Hematopoietic multipotent progenitor cell treated with erythropoietin and hydrocortisone succinate and interleukin-3 and kit ligand, for 15 days (in vitro differentiated cells): ENCODE results near the gene IGSF9.

Experiments
- DNase-seq: peaks from one replicate; pipeline ENCODE4 v3.0.0-alpha.2; 2015; ENCODE audit warnings: low spot score

IGSF9 gene

GRCh38 chr1:159944623-159945455 is 574 bp downstream of the IGSF9 start:
- DNase-seq: no peak

GRCh38 chr1:159943908-159944622 is 1.3 kb downstream of the IGSF9 start:
- DNase-seq: no peak

GRCh38 chr1:159943278-159943640 is 2.2 kb downstream of the IGSF9 start:
- no peak for DNase-seq

- DNase-seq: no peak
Measured at GRCh38 chr1:159942632-159943277, 2.7 kb downstream of the IGSF9 start.

GRCh38 chr1:159941591-159942560 is 3.5 kb downstream of the IGSF9 start:
- DNase-seq: no peak

GRCh38 chr1:159941141-159941540 is 4.3 kb downstream of the IGSF9 start:
- DNase-seq: no peak

- DNase-seq: no peak
Measured at GRCh38 chr1:159940006-159940620, 5.3 kb downstream of the IGSF9 start.

GRCh38 chr1:159939678-159940002 is 5.8 kb downstream of the IGSF9 start:
- DNase-seq: no peak

GRCh38 chr1:159938905-159939677 is 6.3 kb downstream of the IGSF9 start:
- no peak for DNase-seq

- DNase-seq: no peak
Measured at GRCh38 chr1:159938211-159938852, 7.1 kb downstream of the IGSF9 start.

GRCh38 chr1:159937054-159937750 is 8.2 kb downstream of the IGSF9 start:
- no peak for DNase-seq

- peak; percentile 79 for DNase-seq
Measured at GRCh38 chr1:159936273-159936904, 9.0 kb downstream of the IGSF9 start.

GRCh38 chr1:159935719-159936272 is 9.6 kb downstream of the IGSF9 start:
- no peak for DNase-seq

GRCh38 chr1:159935305-159935704 is 10.1 kb downstream of the IGSF9 start:
- no peak for DNase-seq

GRCh38 chr1:159934136-159935039 is 11.0 kb downstream of the IGSF9 start:
- no peak for DNase-seq

GRCh38 chr1:159933347-159933746 is 12.1 kb downstream of the IGSF9 start:
- no peak for DNase-seq
